GM19452 (cell line): ENCODE data around the gene SLC4A3.

Experiments
- ATAC-seq: cut with Tn5 transposase; IDR thresholded peaks from one replicate; pipeline ENCODE4 v1.9.1; 2021; ENCODE audit not compliant: unreplicated experiment

SLC4A3 gene

DNA sequence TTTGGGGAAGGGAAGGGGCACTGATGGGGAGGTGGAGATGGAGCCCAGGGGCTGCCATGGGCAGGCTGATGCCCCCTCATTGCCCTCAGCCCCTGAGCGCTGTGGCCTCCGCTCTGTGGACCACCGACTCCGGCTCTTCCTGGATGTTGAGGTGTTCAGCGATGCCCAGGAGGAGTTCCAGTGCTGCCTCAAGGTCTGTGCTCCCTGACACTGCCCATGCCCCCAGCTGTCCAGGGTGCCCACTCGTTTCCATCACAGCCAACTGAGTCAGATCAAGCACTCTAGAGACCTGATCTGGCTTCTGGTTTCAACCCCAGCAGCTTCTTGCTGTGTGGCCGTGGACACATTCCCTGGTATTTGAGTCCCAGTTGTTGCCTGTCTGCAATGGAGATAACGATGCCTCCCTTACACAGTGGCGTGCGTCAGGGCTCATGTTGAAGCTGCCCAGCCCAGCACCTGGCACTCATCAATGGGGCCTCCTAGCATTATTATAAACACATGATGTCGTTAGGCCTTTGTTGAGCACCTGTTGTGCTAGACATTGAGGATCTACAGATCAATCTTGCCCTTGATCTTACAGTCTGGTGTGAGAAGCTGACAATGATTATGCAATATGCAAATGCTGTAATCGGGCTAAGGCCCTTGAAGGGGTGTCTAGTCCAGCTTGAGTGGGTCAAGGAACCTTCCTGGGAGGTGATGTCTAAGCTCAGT, 15.4 kb upstream of the SLC4A3 start:
- ATAC-seq, result no peak

DNA sequence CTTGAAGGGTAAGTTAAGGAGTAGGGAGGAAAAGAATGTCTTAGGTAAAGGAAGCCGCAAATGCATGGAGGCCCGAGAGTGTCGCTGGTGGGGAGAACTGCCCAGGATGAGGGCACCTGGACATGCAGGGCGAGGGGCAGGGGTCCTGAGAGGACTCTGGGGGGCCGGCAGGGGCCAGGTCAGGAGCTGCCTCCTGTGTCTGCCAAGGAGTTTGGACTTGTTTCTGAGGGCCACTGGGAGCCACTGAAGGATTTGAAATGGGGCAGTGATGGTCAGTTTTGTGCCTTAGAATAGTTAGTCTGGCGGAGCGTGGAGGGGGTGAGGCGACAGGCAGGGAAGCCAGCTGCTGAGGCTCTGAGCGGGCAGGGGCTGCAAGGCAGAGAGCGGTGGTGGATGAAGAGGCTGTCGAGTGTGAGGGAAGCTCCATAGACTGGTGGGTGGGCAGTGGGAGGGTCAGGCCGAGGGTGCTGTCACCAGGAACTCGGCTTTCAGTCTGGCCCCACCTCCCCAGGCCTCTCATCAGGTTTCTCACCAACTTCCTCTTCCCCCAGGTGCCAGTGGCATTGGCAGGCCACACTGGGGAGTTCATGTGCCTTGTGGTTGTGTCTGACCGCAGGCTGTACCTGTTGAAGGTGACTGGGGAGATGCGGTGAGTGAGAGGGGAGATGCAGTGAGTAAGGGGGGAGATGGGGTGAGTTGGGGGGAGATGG, 14.7 kb upstream of the SLC4A3 start:
- peak; percentile 79 for ATAC-seq

DNA sequence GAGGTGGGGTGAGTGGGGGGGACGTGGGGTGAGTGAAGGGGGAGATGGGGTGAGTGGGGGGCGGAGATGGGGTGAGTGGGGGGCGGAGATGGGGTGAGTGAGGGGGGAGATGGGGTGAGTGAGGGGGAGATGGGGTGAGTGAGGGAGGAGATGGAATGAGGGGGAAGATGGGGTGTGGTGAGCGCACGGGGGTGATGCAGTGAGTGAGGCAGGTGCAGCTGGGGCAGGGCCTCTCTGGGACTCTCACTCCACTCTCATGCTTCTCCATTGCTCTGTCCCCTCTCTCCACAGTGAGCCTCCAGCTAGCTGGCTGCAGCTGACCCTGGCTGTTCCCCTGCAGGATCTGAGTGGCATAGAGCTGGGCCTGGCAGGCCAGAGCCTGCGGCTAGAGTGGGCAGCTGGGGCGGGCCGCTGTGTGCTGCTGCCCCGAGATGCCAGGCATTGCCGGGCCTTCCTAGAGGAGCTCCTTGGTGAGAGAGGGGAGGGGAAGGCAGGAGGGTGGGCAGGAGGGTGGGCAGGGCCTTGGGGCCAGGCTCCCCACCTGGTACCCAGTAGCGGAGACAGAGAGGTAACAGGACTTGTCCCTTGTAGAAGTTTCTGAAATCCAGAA, 13.9 kb upstream of the SLC4A3 start:
- no peak for ATAC-seq

DNA sequence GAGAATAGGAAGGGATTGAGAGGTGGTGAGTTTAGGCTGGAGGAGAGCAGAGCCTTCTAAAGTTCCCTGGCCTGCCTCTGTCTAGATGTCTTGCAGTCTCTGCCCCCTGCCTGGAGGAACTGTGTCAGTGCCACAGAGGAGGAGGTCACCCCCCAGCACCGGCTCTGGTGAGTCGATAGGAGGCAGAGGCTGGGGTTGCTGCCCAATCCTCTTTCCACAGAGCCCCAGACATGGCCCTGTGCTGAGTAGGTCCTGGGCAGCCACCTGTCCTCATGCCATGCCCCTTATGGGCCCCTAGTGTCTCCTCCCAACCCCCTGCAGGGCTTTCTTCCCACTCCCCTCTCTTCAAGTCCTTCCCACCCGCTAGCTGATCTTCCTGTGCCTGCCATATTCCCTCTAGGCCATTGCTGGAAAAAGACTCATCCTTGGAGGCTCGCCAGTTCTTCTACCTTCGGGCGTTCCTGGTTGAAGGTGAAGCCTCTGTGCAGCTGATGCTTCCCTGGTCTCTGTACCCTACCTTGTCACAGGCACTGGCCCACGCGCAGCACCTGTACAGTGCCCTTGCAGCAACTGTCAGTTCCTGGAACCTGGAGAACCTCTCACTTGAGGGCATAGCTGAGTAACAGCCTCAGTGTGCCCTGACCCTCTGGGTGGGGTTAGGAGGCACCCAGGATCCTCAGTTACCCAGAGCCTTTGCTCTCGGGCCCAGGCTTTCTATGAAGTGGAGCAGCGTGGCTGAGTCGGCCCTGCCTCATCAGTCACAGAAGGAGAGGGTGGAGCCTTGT, 13.2 kb upstream of the SLC4A3 start:
- ATAC-seq, result no peak

DNA sequence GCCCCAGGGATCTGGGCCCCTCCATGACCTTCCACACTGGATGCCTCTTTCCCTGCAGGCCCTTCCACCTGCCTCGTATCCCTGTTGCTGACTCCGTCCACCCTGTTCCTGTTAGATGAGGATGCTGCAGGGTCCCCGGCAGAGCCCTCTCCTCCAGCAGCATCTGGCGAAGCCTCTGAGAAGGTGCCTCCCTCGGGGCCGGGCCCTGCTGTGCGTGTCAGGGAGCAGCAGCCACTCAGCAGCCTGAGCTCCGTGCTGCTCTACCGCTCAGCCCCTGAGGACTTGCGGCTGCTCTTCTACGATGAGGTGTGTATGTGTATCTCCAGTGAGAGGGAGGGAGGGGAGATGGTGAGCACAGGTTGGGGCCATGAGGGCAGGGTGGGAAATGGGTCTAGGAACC, 12.4 kb upstream of the SLC4A3 start:
- no peak for ATAC-seq

DNA sequence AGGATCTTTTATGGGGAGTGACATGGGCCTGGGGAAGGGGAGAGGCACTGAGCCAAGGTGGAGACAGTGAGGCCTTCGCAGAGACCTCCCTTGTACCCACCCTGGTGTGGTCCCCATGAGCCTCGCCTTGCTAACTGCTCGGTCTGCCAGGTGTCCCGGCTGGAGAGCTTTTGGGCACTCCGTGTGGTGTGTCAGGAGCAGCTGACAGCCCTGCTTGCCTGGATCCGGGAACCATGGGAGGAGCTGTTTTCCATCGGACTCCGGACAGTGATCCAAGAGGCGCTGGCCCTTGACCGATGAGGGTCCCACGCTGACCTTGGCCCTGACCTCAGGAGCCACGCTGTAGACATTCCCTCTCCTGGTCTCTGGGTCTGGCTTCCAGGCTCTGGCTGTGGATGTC, 11.5 kb upstream of the SLC4A3 start:
- no peak for ATAC-seq

DNA sequence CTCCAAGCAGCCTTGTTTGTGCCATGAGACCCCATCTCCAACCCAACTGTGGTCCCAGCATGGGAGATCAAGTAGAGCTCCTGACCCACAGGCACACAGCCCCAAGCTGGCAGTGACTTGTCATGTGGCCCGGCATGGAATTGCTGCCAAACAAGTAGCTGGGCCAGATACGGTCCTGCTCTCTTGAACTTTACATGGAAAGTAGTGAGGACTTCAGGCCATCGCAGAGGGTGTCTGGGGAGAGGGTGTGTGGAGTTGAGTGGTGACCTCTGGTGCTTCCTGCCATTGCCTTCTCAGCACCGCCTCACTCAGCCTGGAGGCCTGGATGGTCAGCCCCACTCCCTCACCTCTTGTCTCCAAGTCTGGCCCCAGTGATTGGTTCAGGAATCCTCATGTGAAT, 10.9 kb upstream of the SLC4A3 start:
- no peak for ATAC-seq

DNA sequence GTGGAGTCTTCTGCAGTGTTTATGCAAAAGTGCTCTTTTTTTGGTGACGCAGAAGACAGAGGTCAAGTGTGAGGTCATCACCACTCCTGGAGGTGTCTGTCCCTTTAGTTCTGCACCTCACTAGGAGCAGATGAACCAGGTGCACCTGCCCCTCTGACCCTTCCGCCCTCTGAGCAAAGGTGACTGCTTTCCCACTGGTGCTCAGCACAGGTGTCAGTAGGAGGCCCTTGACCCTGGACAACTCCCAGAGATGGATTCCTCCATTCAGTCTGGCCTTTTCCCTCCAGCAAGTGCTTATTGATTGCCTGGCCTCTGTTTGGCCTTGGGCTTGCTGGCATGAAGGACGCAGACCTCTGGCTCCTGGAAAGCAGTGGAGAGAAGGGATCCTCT, 8.7 kb upstream of the SLC4A3 start:
- no peak for ATAC-seq

DNA sequence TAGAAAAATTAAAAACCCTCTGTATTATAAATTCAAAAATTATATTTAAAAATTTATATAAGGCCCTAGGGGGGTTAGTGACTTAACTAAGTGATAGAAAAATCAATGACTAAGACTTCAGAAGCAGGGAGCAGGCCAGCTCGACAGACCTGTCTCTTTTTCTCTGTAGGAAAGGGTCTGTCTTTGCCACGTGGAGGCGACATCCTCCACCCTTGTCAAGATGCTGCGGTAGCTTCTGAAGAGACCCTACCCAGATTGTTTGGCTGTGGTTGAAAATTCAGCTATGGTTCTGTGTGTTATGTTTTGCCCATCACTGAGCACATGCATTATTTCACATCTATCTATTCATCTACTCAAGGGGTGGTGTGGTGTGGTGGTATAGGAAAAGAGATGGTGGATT, 8.2 kb upstream of the SLC4A3 start:
- no peak for ATAC-seq

DNA sequence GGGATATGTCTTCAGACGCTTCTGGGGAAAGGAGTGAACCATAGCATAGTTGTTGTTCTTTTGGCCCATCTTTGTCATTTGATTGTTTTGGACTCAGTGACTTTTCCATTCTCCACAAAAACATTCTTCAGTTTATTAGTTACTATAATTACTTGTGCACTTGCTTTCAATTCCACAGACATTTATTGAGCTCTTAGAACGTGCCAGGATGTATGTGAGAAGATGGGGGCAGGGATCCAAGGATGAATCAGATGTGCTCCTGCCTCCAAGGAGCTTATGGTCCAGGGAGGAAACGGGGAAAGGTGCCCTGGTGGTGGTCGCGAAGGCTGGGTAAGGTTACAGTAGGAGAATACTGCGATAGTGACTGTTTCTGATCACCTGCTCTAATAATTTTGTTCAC, 6.9 kb upstream of the SLC4A3 start:
- no peak for ATAC-seq

DNA sequence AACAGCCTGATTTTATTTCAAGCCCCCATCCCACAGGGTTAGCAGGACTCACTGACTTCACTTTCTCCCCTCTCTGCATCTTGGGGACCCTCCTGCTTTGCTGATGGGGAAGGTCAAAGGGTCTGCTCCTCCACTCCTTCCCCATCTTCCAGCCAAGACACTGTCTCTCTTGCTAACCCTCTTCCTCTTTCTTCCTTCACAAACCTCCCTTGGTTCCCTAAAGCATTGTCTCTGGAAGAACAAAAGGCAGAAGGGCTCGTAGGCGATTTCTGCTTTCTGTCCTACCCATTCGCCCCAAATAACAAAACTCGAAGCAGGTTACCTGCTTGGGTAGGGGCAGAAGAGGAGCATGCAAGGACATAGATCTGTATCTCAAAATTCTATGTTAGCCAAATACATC, 5.5 kb upstream of the SLC4A3 start:
- no peak for ATAC-seq

DNA sequence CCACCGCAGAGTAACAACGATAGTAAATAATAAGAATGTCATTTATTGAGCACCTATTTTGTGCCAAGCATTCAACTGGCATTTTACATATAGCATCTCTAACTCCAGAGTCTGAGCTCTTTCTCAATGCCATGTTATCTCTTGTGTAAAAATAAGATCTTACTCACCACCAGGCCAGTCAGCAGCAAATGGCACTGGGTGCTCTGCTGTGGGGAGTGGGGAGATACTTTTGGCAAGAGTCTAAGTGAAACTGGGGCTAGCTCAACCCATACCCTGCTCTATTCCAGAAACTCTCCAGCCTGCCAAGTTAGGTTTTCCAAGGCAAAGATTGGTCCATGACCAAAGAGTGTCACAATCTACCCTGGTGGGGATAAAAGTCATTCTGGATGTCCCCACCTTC, 5.0 kb upstream of the SLC4A3 start:
- no peak for ATAC-seq

DNA sequence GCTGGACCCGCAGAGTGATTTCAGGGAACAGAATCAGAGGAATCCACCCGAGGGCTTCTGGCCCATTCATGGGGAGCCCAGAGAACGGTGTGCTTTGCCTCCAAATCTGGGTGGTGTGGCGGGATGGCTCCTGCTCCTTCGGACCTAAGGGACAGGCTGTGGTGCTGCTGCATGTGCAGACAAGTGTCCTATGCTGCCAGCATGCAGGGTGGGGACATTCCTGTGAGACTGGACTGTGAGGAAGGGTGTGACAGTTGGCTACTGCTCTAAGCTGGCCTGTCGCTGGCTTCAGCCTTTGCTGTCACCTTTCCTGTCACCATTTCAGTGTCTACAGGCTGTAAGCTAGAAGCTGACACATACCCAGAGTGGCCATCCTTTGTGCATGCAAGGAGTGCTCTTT, 2.9 kb upstream of the SLC4A3 start:
- no peak for ATAC-seq

DNA sequence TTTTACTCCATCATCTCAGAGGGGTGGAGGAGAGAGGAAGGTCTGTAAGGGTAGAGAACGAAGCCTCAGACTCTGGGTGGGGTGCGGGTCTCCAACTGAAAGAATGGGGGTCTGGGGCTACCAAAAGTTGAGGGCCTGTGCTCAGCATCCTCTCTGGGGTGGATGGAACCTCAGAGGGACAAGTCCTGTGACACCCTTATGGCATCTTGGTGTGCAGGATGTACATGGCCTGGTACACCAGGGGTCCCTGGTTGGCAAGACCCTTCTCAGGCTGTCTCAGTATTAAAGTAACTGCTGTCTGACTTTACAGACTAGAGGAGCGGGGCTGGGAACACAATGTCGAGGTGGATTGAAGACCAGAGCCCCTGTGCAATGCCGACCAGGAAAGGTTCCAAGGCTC, 2.3 kb upstream of the SLC4A3 start:
- no peak for ATAC-seq

DNA sequence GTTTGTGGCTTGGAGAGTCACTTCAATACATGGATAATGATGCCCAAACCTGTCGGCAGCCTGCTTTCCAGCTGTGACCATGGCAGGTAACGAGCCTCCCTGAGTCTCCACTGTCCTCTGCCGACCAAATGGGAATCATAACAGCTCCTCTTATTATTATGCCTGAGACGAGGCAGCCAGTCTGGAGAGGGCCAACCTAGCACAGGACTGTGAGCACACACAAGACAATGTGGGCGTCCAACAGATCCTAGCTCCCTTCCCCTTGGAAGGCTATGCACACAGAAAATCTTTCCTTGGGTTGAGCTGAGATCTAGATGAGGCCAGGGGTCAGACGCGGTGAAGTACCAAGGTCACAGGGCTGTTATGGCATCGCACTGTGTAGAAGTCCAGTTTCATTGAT, 890 bp upstream of the SLC4A3 start:
- no peak for ATAC-seq

DNA sequence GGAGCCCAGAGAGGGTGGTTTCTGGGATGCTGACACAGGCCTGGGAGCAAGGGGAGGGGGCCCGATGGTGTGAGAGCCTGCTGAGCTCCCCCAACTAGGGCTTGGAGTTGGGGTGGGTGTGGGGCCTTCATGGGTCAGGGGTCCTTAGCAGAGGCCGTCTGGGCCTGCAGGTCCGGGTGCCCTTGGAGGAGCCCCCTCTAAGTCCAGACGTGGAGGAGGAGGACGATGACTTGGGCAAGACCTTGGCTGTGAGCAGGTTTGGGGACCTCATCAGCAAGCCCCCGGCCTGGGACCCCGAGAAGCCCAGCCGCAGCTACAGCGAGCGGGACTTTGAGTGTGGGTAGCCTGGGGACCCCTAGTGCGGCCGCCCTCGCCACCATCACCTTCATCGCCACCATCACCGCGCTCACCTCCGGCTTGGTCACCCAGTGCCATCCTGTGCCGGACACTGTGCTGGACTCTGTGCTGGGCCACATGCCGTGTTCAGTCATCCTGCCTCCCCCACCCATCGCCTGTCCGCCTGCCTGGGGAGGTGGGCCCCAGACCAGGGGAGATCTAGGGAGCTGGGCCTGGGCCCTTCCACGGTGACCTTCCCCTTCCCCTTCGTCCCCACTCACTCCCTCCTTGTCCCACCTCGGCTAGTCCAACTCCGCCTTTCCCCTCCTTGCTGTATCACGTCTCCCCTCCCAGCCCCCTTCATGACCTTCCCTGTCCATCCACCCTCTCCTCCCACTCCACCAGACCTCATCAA, 980 bp downstream of the SLC4A3 start:
- ATAC-seq, result no peak

DNA sequence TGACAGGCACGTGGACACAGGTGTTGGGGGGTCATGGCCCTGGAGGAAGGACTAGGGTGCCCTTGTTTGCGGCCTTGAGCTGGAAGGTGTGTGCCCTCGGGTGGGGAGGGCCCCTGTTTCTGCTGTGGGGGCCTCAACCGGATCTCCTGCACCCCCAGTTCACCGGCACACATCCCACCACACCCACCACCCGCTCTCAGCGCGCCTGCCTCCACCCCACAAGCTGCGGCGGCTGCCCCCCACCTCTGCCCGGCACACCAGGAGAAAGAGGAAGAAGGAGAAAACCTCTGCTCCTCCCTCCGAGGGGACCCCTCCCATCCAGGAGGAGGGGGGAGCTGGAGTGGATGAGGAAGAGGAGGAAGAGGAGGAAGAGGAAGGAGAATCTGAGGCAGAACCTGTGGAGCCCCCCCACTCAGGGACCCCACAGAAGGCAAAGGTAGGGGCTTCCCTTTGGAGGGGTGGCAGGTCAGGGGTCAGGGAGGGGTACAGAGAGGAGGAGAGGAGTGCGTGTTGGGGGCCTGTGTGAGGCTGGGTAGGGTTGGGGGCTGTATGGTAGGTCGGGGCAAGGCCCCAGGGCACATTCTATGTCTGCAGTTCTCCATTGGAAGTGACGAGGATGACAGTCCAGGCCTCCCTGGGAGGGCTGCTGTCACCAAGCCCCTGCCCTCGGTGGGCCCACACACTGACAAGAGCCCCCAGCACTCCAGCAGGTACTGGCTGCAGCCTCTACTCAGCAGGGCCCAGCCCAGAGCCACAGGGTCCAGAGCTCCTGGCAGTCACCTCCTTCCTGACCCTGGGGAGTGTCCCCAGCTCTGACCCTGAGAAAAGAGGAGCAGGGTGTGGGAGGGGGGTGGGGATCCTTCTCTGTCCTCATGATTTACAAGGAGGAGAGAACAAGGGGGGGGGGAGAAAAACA, 1.8 kb downstream of the SLC4A3 start:
- ATAC-seq, result no peak

DNA sequence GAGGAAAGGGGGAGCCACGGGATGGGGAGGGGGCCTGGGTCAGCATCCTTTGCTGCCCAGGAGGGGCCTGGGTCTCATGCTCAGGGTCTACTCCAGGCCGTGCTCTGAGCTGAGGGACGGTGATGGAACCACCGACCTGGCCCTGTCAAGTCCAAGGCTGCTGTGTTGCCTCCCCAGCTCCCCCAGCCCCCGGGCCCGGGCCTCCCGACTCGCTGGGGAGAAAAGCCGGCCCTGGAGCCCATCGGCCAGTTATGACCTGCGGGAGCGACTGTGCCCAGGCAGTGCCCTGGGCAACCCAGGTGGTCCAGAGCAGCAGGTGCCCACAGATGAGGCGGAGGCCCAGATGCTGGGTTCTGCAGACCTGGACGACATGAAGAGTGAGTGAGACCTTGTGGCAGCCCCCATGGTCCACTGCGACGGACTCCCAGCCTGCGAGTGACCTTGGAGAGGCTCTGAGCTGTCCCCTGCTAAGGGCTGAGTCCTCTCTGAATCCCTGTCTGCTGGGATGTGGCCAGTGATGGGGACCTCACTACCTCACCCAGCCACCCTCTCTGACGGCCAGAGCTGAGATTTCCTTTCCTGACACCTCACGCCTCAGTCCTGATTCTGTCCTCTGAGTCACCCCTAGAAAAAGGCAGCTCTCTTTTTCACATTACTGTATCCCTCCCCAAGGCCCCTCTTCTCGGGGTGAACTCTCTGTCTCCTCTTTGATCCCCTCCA, 2.7 kb downstream of the SLC4A3 start:
- no peak for ATAC-seq

DNA sequence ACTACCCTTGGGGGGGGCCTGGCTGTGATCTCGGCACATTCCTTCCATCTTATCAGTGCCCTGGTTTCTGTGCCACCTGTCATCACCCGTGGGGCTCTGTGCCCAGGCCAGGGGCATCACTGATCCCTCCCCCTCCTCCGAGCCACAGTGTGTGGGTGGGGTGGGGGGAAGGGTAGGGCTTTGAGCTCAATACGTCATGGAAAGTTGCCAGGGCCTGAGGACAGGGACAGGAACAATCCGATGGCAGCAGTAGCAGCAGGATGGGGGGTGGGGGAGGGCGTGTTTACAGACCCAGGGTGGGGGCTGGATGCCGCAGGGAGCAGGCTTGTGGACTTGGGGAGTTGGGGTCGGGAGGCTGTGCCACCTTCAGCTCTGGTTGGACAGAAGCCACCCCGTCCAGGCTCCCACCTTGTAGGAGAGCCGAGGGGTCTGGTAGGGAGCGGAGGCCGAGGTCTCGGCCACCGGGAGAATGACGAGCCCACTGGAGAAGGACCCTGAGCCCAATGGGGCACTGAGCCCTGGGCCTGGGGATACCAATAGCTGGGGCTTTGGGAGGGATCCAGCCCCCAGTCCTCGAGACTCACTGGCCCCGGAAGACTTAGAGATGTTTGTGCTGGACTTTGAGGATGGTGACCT, 3.5 kb downstream of the SLC4A3 start:
- no peak for ATAC-seq
